ENCODE data around the gene HACE1. TPM values are rescaled to one million over a fixed set of nuclear protein-coding genes. Genes with fewer than 3 reads are reported as not detected.
"Not testable (repeated sequence)": the region's sequence is repeated elsewhere in the genome, so short reads cannot be mapped to it uniquely, and the experiment has no call there.

The HACE1 gene
- total and polyA plus RNA-seq, 2 donors from 2014 or later, result 6.2 to 12.3 TPM

DNA sequence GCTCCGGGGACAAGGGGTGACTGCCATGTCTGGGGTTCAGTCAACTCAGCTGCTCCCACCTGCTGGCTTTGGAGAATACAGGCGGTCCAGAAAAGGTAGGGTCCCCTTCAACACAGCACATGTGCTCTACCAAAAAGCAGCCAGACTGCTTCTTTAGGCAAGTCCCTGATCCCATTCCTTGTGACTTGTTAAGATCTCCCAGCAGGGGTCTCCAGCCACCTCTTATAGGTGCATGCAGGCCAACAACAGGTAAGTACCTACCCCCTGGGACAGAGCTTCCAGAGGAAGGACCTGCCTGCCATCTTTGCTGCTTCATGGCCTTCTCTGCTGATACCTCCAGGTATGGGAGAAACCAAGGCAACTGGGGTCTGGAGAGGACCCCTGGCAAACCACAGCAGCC is 106.5 kb downstream of the HACE1 start:
- peaks cover 0 to 3% (median 0%) of the 10 kb centered on the region in 3 donors for H3K36me3 ChIP-seq (ENCODE audit: control insufficient read depth in 2 of 3, insufficient read depth in 3 of 3, low read length in 3 of 3)
- no peak overlapping the region for H3K9ac ChIP-seq (ENCODE audit: low read length in 3 of 3)
- H3K4me1 ChIP-seq (ENCODE audit: control insufficient read depth in 2 of 3, insufficient read depth in 2 of 3, low read depth in 1 of 3, low read length in 3 of 3), result no peaks in the 10 kb centered on the region
- DNase-seq (no peak), FAIRE-seq (no peak)
- H3K9me3 ChIP-seq (ENCODE audit: control insufficient read depth in 2 of 3, insufficient read depth in 1 of 3, low read length in 3 of 3), result peaks cover 0 to 15% (median 0%) of the 10 kb centered on the region in 3 donors
- no peaks in the 10 kb centered on the region for H3K27me3 ChIP-seq (ENCODE audit: control insufficient read depth, insufficient read depth, low read length)
- H3K4me3 ChIP-seq (ENCODE audit: low read length in 3 of 3), result no peak overlapping the region
- TF ChIP-seq, protein P1, sequence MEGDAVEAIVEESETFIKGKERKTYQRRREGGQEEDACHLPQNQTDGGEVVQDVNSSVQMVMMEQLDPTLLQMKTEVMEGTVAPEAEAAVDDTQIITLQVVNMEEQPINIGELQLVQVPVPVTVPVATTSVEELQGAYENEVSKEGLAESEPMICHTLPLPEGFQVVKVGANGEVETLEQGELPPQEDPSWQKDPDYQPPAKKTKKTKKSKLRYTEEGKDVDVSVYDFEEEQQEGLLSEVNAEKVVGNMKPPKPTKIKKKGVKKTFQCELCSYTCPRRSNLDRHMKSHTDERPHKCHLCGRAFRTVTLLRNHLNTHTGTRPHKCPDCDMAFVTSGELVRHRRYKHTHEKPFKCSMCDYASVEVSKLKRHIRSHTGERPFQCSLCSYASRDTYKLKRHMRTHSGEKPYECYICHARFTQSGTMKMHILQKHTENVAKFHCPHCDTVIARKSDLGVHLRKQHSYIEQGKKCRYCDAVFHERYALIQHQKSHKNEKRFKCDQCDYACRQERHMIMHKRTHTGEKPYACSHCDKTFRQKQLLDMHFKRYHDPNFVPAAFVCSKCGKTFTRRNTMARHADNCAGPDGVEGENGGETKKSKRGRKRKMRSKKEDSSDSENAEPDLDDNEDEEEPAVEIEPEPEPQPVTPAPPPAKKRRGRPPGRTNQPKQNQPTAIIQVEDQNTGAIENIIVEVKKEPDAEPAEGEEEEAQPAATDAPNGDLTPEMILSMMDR (IDR thresholded peaks at IDR 0.05; ENCODE audit: borderline replicate concordance, extremely low read depth, insufficient read depth), result no peak
- no peak overlapping the region for H3K27ac ChIP-seq (ENCODE audit: low read depth in 2 of 2, low read length in 2 of 2)
- intact Hi-C loops (cut with DNase I), result no loop called here

GRCh38 chr6:104750449-104750848 is 109.3 kb downstream of the HACE1 start:
- H3K27me3 ChIP-seq (ENCODE audit: control insufficient read depth, insufficient read depth, low read length), result no peaks in the 10 kb centered on the region
- DNase-seq, result peak in 2 of 5 donors; percentile 48 to 61
- FAIRE-seq, result no peak
- peaks cover 0 to 11% (median 0%) of the 10 kb centered on the region in 3 donors for H3K9me3 ChIP-seq (ENCODE audit: control insufficient read depth in 2 of 3, insufficient read depth in 1 of 3, low read length in 3 of 3)
- H3K4me1 ChIP-seq (ENCODE audit: control insufficient read depth in 2 of 3, insufficient read depth in 2 of 3, low read depth in 1 of 3, low read length in 3 of 3), result no peaks in the 10 kb centered on the region
- H3K9ac ChIP-seq (ENCODE audit: low read length in 3 of 3), result no peak overlapping the region
- TF ChIP-seq, protein P1 (IDR thresholded peaks at IDR 0.05; ENCODE audit: borderline replicate concordance, extremely low read depth, insufficient read depth), result no peak
- intact Hi-C loops (cut with DNase I), result no loop called here
- peaks cover 0 to 6% (median 0%) of the 10 kb centered on the region in 3 donors for H3K36me3 ChIP-seq (ENCODE audit: control insufficient read depth in 2 of 3, insufficient read depth in 3 of 3, low read length in 3 of 3)
- no peak overlapping the region for H3K27ac ChIP-seq (ENCODE audit: low read depth in 2 of 2, low read length in 2 of 2)
- H3K4me3 ChIP-seq (ENCODE audit: low read length in 3 of 3), result no peak overlapping the region

- DNase-seq; H3K27ac ChIP-seq (ENCODE audit: low read depth in 2 of 2, low read length in 2 of 2); H3K4me3 ChIP-seq (ENCODE audit: low read length in 3 of 3); H3K4me1 ChIP-seq (ENCODE audit: control insufficient read depth in 2 of 3, insufficient read depth in 2 of 3, low read depth in 1 of 3, low read length in 3 of 3); H3K36me3 ChIP-seq (ENCODE audit: control insufficient read depth in 2 of 3, insufficient read depth in 3 of 3, low read length in 3 of 3); FAIRE-seq; H3K9ac ChIP-seq (ENCODE audit: low read length in 3 of 3); H3K9me3 ChIP-seq (ENCODE audit: control insufficient read depth in 2 of 3, insufficient read depth in 1 of 3, low read length in 3 of 3); H3K27me3 ChIP-seq (ENCODE audit: control insufficient read depth, insufficient read depth, low read length); intact Hi-C loops (cut with DNase I): not testable (repeated sequence)
Observed at GRCh38 chr6:104739124-104739523, 120.6 kb downstream of the HACE1 start.

- DNase-seq, result peak in 1 of 5 donors; percentile 68
- H3K27me3 ChIP-seq (ENCODE audit: control insufficient read depth, insufficient read depth, low read length); H3K9me3 ChIP-seq (ENCODE audit: control insufficient read depth in 2 of 3, insufficient read depth in 1 of 3, low read length in 3 of 3); H3K27ac ChIP-seq (ENCODE audit: low read depth in 2 of 2, low read length in 2 of 2); FAIRE-seq; intact Hi-C loops (cut with DNase I); H3K36me3 ChIP-seq (ENCODE audit: control insufficient read depth in 2 of 3, insufficient read depth in 3 of 3, low read length in 3 of 3); H3K4me3 ChIP-seq (ENCODE audit: low read length in 3 of 3); H3K9ac ChIP-seq (ENCODE audit: low read length in 3 of 3); H3K4me1 ChIP-seq (ENCODE audit: control insufficient read depth in 2 of 3, insufficient read depth in 2 of 3, low read depth in 1 of 3, low read length in 3 of 3): not testable (repeated sequence)
Observed at GRCh38 chr6:104737567-104737966, 122.2 kb downstream of the HACE1 start.
